CD14-positive monocyte (primary cell): ENCODE results near the gene S1PR3. TPM values are rescaled to one million over a fixed set of nuclear protein-coding genes. Genes with fewer than 3 reads are reported as not detected.
A peak's percentile ranks its signal among the peaks of the same experiment; 100 is the strongest.

Source experiments
- DNase-seq, 3 donors: peaks; one replicate each; pipeline ENCODE4 v3.0.0-alpha.2; 2011 to 2022
- H2AFZ ChIP-seq: 2 replicates; pipeline ENCODE4 v1.6.0; 2012; ENCODE audit warnings: mild to moderate bottlenecking, low read depth, low read length, inconsistent platforms; ENCODE audit not compliant: insufficient read depth, poor library complexity, severe bottlenecking
- H3K27ac ChIP-seq, 2 donors: 1 replicate in 1 of 2; 2 replicates in 1 of 2; pipeline ENCODE4 v1.5.1; 2012 to 2013; ENCODE audit warnings: low read length in 2 of 2, control low read depth in 1 of 2, inconsistent platforms in 1 of 2, low read depth in 1 of 2, mild to moderate bottlenecking in 1 of 2
- H3K27me3 ChIP-seq, 2 donors: one replicate each; pipeline versions ENCODE4 v1.6.0 to v1.6.1; 2011 to 2013; ENCODE audit warnings: low read length in 2 of 2; ENCODE audit not compliant: control insufficient read depth in 2 of 2, insufficient read depth in 2 of 2
- H3K36me3 ChIP-seq, 2 donors: replicated peaks in 1 of 2; 1 replicate in 1 of 2; 2 replicates in 1 of 2; pipeline versions ENCODE4 v1.5.1 to v1.6.1; 2012 to 2013; ENCODE audit warnings: low read length in 2 of 2, control low read depth in 1 of 2, inconsistent platforms in 1 of 2, mild to moderate bottlenecking in 1 of 2; ENCODE audit not compliant: insufficient read depth in 2 of 2, control insufficient read depth in 1 of 2
- H3K4me1 ChIP-seq, 2 donors: 1 replicate in 1 of 2; 2 replicates in 1 of 2; pipeline versions ENCODE4 v1.5.1 to v1.6.1; 2012 to 2013; ENCODE audit warnings: low read length in 2 of 2, control low read depth in 1 of 2, inconsistent platforms in 1 of 2, mild to moderate bottlenecking in 1 of 2, moderate library complexity in 1 of 2; ENCODE audit not compliant: insufficient read depth in 2 of 2, control insufficient read depth in 1 of 2
- H3K4me2 ChIP-seq: replicated peaks from 2 replicates; pipeline ENCODE3; 2012; ENCODE audit warnings: low read length, moderate library complexity, mild to moderate bottlenecking; ENCODE audit not compliant: poor library complexity, severe bottlenecking; ENCODE audit errors: extremely low read depth
- H3K4me3 ChIP-seq, 3 experiments: fragments of 200-600 bp in 1 of 3; sonication (generic) in 1 of 3; replicated peaks in 1 of 3; 1 replicate in 2 of 3; 2 replicates in 1 of 3; pipeline ENCODE4 v1.5.1; 2011 to 2013; ENCODE audit warnings: low read length in 3 of 3, mild to moderate bottlenecking in 3 of 3, control low read depth in 2 of 3, low read depth in 2 of 3, inconsistent platforms in 1 of 3, moderate library complexity in 1 of 3
- H3K79me2 ChIP-seq: 2 replicates; pipeline ENCODE4 v1.6.0; 2012; ENCODE audit warnings: mild to moderate bottlenecking, control low read depth, inconsistent platforms, low read length, moderate library complexity; ENCODE audit not compliant: insufficient read depth
- H3K9ac ChIP-seq: 2 replicates; pipeline ENCODE4 v1.6.0; 2017; ENCODE audit warnings: low read length, mild to moderate bottlenecking; ENCODE audit not compliant: insufficient read depth, poor library complexity, severe bottlenecking
- H3K9me3 ChIP-seq, 2 donors: replicated peaks in 1 of 2; 1 replicate in 1 of 2; 2 replicates in 1 of 2; pipeline versions ENCODE4 v1.5.1 to v1.6.1; 2012 to 2013; ENCODE audit warnings: low read length in 2 of 2, control low read depth in 1 of 2; ENCODE audit not compliant: control insufficient read depth in 1 of 2, insufficient read depth in 1 of 2
- H4K20me1 ChIP-seq: 2 replicates; pipeline ENCODE4 v1.6.0; 2012; ENCODE audit warnings: mild to moderate bottlenecking, low read length, control low read depth, moderate library complexity; ENCODE audit not compliant: insufficient read depth
- H3K27ac Mint-ChIP-seq, 7 donors: one replicate each; pipeline ENCODE4 v1.8.0; 2020; ENCODE audit warnings: mild to moderate bottlenecking in 7 of 7, mixed read lengths in 7 of 7, moderate library complexity in 6 of 7, inconsistent platforms in 2 of 7
- H3K27me3 Mint-ChIP-seq, 3 donors: one replicate each; pipeline ENCODE4 v1.8.0; 2021 to 2022; ENCODE audit warnings: low read depth in 3 of 3, mild to moderate bottlenecking in 3 of 3, mixed read lengths in 3 of 3, moderate library complexity in 3 of 3, inconsistent platforms in 1 of 3
- H3K36me3 Mint-ChIP-seq, 2 donors: one replicate each; pipeline ENCODE4 v1.8.0; 2020; ENCODE audit warnings: mixed read lengths in 2 of 2, inconsistent platforms in 1 of 2, mild to moderate bottlenecking in 1 of 2
- H3K4me1 Mint-ChIP-seq: one replicate; pipeline ENCODE4 v1.8.0; 2020; ENCODE audit warnings: mild to moderate bottlenecking, mixed read lengths
- H3K4me3 Mint-ChIP-seq, 2 donors: one replicate each; pipeline ENCODE4 v1.8.0; 2020; ENCODE audit warnings: mild to moderate bottlenecking in 2 of 2, mixed read lengths in 2 of 2, moderate library complexity in 1 of 2
- H3K9me3 Mint-ChIP-seq, 7 donors: one replicate each; pipeline ENCODE4 v1.8.0; 2020 to 2022; ENCODE audit warnings: mixed read lengths in 7 of 7, mild to moderate bottlenecking in 6 of 7, moderate library complexity in 6 of 7, inconsistent platforms in 2 of 7
- WGBS: methylation state at CpG from one replicate; pipeline ENCODE4 v1.1.5; 2013; ENCODE audit warnings: missing lambda C conversion rate; ENCODE audit not compliant: insufficient coverage; 5-methylcytosine and 5-hydroxymethylcytosine counted together
- intact Hi-C, 2 donors: fragments of 100-400 bp; cut with micrococcal nuclease; formaldehyde crosslinking; loops; one replicate each; pipeline versions ENCODE4 v1.15.0 to v1.15.1; 2023
- polyA plus RNA-seq, 3 donors: library from polyadenylated mRNA; depleted of rRNA in 1 of 3; unstranded in 2 of 3; stranded (reverse) in 1 of 3; fragments of 300-500 nt in 2 of 3; fragments of >200 nt in 1 of 3; fragmentation: Illumina TruSeq in 2 of 3; gene quantifications; 1 replicate in 2 of 3; 2 replicates in 1 of 3; pipeline ENCODE4 v1.2.3, GENCODE V29; 2012 to 2021
- TF ChIP-seq, protein P1 (sequence below): fragments of 200-600 bp; IDR thresholded peaks from one replicate; pipeline ENCODE4 v1.8.0; 2022; ENCODE audit warnings: antibody characterized with exemption, mild to moderate bottlenecking

Gene S1PR3
- polyA plus RNA-seq, 3 donors = 28.2 to 59.7 (median 30.6) TPM

DNA sequence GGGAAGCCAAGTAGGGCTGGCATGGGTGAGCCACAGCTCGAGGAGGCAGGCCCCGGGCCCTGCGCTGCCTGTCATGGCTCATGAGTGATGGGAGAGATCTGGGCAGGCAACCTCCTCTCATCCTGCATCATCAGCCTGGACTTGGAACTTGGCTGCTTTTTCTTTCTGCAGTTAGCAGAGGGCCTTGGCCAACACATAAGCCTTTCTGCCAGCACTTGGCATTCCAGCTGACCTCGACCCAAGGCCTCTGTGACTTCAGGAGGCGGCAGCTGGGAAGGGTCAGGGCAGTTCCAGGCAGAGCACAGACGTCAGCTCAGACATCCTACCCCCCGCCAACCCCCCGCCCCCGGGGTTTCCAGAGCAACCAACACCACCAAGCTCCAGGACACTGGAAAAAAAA lies 7.6 kb downstream of the S1PR3 start:
- peaks cover 56% of the 10 kb centered on the region for H3K4me1 Mint-ChIP-seq
- intact Hi-C loops = no loop called here
- Histone ChIP-seq H3K27ac (no peak overlapping the region), H3K4me1 (peaks cover 33 to 50% of the 10 kb centered on the region in 2 donors), H3K27me3 (no peaks in the 10 kb centered on the region), H3K4me2 (no peak overlapping the region), H3K4me3 (no peak overlapping the region), H3K79me2 (peaks cover 45% of the 10 kb centered on the region), H3K36me3 (peaks cover 72 to 89% of the 10 kb centered on the region in 2 donors), H4K20me1 (peaks cover 98% of the 10 kb centered on the region), H3K9me3 (no peaks in the 10 kb centered on the region), H2AFZ (no peak overlapping the region), H3K9ac (no peak overlapping the region)
- H3K4me3 Mint-ChIP-seq = no peak overlapping the region
- DNase-seq = no peak
- WGBS = 96% methylated on average over 5 of the region's 9 CpGs
- H3K9me3 Mint-ChIP-seq = no peaks in the 10 kb centered on the region
- TF ChIP-seq, protein P1, sequence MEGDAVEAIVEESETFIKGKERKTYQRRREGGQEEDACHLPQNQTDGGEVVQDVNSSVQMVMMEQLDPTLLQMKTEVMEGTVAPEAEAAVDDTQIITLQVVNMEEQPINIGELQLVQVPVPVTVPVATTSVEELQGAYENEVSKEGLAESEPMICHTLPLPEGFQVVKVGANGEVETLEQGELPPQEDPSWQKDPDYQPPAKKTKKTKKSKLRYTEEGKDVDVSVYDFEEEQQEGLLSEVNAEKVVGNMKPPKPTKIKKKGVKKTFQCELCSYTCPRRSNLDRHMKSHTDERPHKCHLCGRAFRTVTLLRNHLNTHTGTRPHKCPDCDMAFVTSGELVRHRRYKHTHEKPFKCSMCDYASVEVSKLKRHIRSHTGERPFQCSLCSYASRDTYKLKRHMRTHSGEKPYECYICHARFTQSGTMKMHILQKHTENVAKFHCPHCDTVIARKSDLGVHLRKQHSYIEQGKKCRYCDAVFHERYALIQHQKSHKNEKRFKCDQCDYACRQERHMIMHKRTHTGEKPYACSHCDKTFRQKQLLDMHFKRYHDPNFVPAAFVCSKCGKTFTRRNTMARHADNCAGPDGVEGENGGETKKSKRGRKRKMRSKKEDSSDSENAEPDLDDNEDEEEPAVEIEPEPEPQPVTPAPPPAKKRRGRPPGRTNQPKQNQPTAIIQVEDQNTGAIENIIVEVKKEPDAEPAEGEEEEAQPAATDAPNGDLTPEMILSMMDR = no peak
- peaks cover 0 to 5% (median 0%) of the 10 kb centered on the region in 3 donors for H3K27me3 Mint-ChIP-seq
- H3K36me3 Mint-ChIP-seq = peaks cover 88 to 89% of the 10 kb centered on the region in 2 donors
- peak overlapping the region in 2 of 7 donors; percentile 12 to 84 for H3K27ac Mint-ChIP-seq

DNA sequence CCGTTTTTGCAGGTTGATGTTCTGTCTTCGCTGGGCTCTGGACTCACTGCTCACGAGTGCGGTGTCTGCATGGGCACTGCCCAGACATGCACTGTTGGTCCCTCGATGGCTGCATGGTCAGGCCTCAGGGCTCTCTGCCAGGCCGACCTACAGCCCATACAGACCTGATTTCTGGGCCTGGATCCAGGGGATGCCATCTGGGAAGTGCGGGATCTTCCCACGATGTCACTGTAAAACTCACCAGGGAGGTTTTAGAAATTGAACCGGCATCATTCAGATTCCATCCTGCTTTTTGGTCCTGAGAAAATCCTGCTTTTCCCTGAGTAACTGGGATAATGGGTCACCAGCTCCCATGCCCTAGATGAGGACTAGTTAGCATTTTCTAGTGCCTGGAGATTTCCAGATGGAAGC lies 9.1 kb downstream of the S1PR3 start:
- Mint-ChIP-seq H3K36me3 (peaks cover 83 to 85% of the 10 kb centered on the region in 2 donors), H3K27ac (peak overlapping the region in 2 of 7 donors; percentile 42 to 74), H3K4me1 (peaks cover 43% of the 10 kb centered on the region), H3K4me3 (no peak overlapping the region), H3K27me3 (peaks cover 0 to 5% (median 0%) of the 10 kb centered on the region in 3 donors), H3K9me3 (no peaks in the 10 kb centered on the region)
- H2AFZ ChIP-seq = no peak overlapping the region
- peaks cover 30% of the 10 kb centered on the region for H3K79me2 ChIP-seq
- WGBS = 94% methylated on average over 8 of the region's 9 CpGs
- peaks cover 73 to 89% of the 10 kb centered on the region in 2 donors for H3K36me3 ChIP-seq
- no peak overlapping the region for H3K27ac ChIP-seq
- TF ChIP-seq, protein P1 = no peak
- H3K9ac ChIP-seq = no peak overlapping the region
- no peaks in the 10 kb centered on the region for H3K27me3 ChIP-seq
- DNase-seq = no peak
- no peak overlapping the region for H3K4me3 ChIP-seq
- no peak overlapping the region for H3K4me2 ChIP-seq
- intact Hi-C loops = loop anchor here (2.0 to 10.0 kb wide), 4 partner anchors 273 to 408 kb away; no protein-coding TSS in a partner anchor
- H3K4me1 ChIP-seq = peaks cover 24 to 40% of the 10 kb centered on the region in 2 donors
- H3K9me3 ChIP-seq = no peaks in the 10 kb centered on the region
- peaks cover 98% of the 10 kb centered on the region for H4K20me1 ChIP-seq
